Measurements from ENCODE around the gene MRS2. TPM values are rescaled to one million over a fixed set of nuclear protein-coding genes. Genes with fewer than 3 reads are reported as not detected.

Gene MRS2
- total RNA-seq, 1 donor from 2014 or later = 49.4 TPM

GRCh38 chr6:24385536-24386269 lies 17.0 kb upstream of the MRS2 start:
- no peak overlapping the region for H3K4me3 Mint-ChIP-seq (ENCODE audit: low read depth)

GRCh38 chr6:24387818-24388217 lies 14.9 kb upstream of the MRS2 start:
- TF ChIP-seq CTCF (IDR thresholded peaks at IDR 0.05; ENCODE audit: unreplicated experiment) = no peak
- H3K9me3 Mint-ChIP-seq (ENCODE audit: low read depth) = peaks cover 3% of the 10 kb centered on the region
- peaks cover 2% of the 10 kb centered on the region for H3K36me3 Mint-ChIP-seq (ENCODE audit: insufficient read depth)
- no peak overlapping the region for H3K27ac Mint-ChIP-seq
- no peaks in the 10 kb centered on the region for H3K27me3 Mint-ChIP-seq
- peaks cover 14% of the 10 kb centered on the region for H3K4me1 Mint-ChIP-seq (ENCODE audit: low read depth)
- no peak for DNase-seq (ENCODE audit: low spot score, unreplicated experiment)
- no peak overlapping the region for H3K4me3 Mint-ChIP-seq (ENCODE audit: low read depth)

More at GRCh38 chr6:24385536-24386269, 17.0 kb upstream of the MRS2 start:
- H3K36me3 Mint-ChIP-seq (ENCODE audit: insufficient read depth) = peaks cover 2% of the 10 kb centered on the region
- peaks cover 3% of the 10 kb centered on the region for H3K9me3 Mint-ChIP-seq (ENCODE audit: low read depth)
- no peaks in the 10 kb centered on the region for H3K27me3 Mint-ChIP-seq
- no peak for TF ChIP-seq CTCF (IDR thresholded peaks at IDR 0.05; ENCODE audit: unreplicated experiment)
- H3K4me1 Mint-ChIP-seq (ENCODE audit: low read depth) = peaks cover 30% of the 10 kb centered on the region
- DNase-seq (ENCODE audit: low spot score, unreplicated experiment) = no peak
- peak overlapping the region; percentile 31 for H3K27ac Mint-ChIP-seq

GRCh38 chr6:24391208-24391607 lies 11.5 kb upstream of the MRS2 start:
- DNase-seq (ENCODE audit: low spot score, unreplicated experiment) = no peak
- no peak overlapping the region for H3K4me3 Mint-ChIP-seq (ENCODE audit: low read depth)
- no peaks in the 10 kb centered on the region for H3K27me3 Mint-ChIP-seq
- no peaks in the 10 kb centered on the region for H3K36me3 Mint-ChIP-seq (ENCODE audit: insufficient read depth)
- no peaks in the 10 kb centered on the region for H3K4me1 Mint-ChIP-seq (ENCODE audit: low read depth)
- H3K27ac Mint-ChIP-seq = no peak overlapping the region
- H3K9me3 Mint-ChIP-seq (ENCODE audit: low read depth) = peaks cover 2% of the 10 kb centered on the region
- no peak for TF ChIP-seq CTCF (IDR thresholded peaks at IDR 0.05; ENCODE audit: unreplicated experiment)

GRCh38 chr6:24391756-24392405 lies 10.9 kb upstream of the MRS2 start:
- no peaks in the 10 kb centered on the region for H3K27me3 Mint-ChIP-seq
- H3K27ac Mint-ChIP-seq = no peak overlapping the region
- H3K9me3 Mint-ChIP-seq (ENCODE audit: low read depth) = peaks cover 9% of the 10 kb centered on the region
- TF ChIP-seq CTCF (IDR thresholded peaks at IDR 0.05; ENCODE audit: unreplicated experiment) = no peak
- no peak for DNase-seq (ENCODE audit: low spot score, unreplicated experiment)
- H3K36me3 Mint-ChIP-seq (ENCODE audit: insufficient read depth) = no peaks in the 10 kb centered on the region
- H3K4me3 Mint-ChIP-seq (ENCODE audit: low read depth) = no peak overlapping the region
- H3K4me1 Mint-ChIP-seq (ENCODE audit: low read depth) = no peaks in the 10 kb centered on the region

- H3K4me1 Mint-ChIP-seq (ENCODE audit: low read depth) = peaks cover 2% of the 10 kb centered on the region
- H3K27ac Mint-ChIP-seq = no peak overlapping the region
- TF ChIP-seq CTCF (IDR thresholded peaks at IDR 0.05; ENCODE audit: unreplicated experiment) = no peak
- no peaks in the 10 kb centered on the region for H3K27me3 Mint-ChIP-seq
- H3K9me3 Mint-ChIP-seq (ENCODE audit: low read depth) = peaks cover 17% of the 10 kb centered on the region
- H3K36me3 Mint-ChIP-seq (ENCODE audit: insufficient read depth) = no peaks in the 10 kb centered on the region
- no peak for DNase-seq (ENCODE audit: low spot score, unreplicated experiment)
- no peak overlapping the region for H3K4me3 Mint-ChIP-seq (ENCODE audit: low read depth)
Measured at GRCh38 chr6:24394061-24394779, 8.5 kb upstream of the MRS2 start.
